ENCODE data around the gene CREB5. TPM values are rescaled to one million over a fixed set of nuclear protein-coding genes. Genes with fewer than 3 reads are reported as not detected.

CREB5 gene
- total and polyA plus RNA-seq, 2 of the 8 experiments (the other 6 are each of a cell fraction or from before 2014, with no cell fraction given), result 2.4 to 2.7 TPM

DNA sequence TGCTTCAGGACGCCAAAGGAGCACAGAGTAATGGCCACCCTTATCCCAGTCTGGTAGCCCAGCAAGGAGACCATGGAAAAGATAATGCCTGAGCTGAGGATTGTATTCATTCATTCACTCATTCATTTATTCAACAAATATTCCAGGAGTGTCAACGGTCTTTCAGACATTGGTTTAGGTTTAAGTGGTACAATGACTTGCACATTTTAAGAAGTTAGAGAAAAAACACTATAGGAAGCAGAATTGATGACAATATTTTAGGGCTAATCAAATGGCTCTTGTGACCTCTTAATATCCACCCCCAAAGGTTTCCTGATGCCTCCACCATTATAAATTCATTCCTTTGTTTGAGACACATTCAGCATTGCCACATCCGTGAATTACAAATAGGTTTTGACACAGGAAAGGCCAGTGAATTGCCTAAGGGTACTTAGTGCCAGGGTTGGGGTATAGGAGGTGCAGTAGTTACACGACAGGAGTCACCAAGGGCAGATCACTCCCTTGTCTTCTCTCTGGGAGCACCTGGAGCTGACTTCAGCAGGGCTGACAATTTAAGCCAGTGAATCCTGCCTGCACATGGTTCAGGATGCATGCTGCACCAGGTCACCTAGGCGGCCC lies 269.5 kb downstream of the CREB5 start (continued):
- TF ChIP-seq SAP30 (IDR thresholded peaks at IDR 0.05; ENCODE audit: insufficient read depth, insufficient replicate concordance, low read length) (no peak), RAD21 (IDR thresholded peaks at IDR 0.05 in 1 of 2, conservative IDR thresholded peaks at IDR 0.05 in 1 of 2; ENCODE audit: low read depth in 2 of 2, low read length in 2 of 2) (no peak), TEAD4 (IDR thresholded peaks at IDR 0.05; ENCODE audit: low read depth, low read length) (no peak)
